PFSK-1 (cell line): Measurements from ENCODE around the gene EYA2.

Source experiments
- FOXP2 ChIP-seq: optimal IDR thresholded peaks from 2 replicates; pipeline ENCODE3; 2011; ENCODE audit warnings: borderline replicate concordance, control low read depth, inconsistent platforms; ENCODE audit not compliant: insufficient read depth; ENCODE audit errors: extremely low read length, extremely low read depth
- POLR2AphosphoS5 ChIP-seq: IDR thresholded peaks from 2 replicates; pipeline ENCODE4 v1.6.1; 2012; ENCODE audit warnings: low read depth, mild to moderate bottlenecking, control low read depth, low read length, moderate library complexity
- SIN3A ChIP-seq: IDR thresholded peaks from 2 replicates; pipeline ENCODE4 v1.6.1; 2012; ENCODE audit warnings: mild to moderate bottlenecking, low read length, moderate library complexity, borderline replicate concordance; ENCODE audit not compliant: insufficient read depth
- TAF1 ChIP-seq: IDR thresholded peaks from 2 replicates; pipeline ENCODE4 v1.6.1; 2012; ENCODE audit warnings: low read length, control low read depth, borderline replicate concordance; ENCODE audit not compliant: insufficient read depth
- TF ChIP-seq, protein P1 (sequence below), 2 experiments: IDR thresholded peaks; 2 replicates each; pipeline versions ENCODE4 v1.6.1 to v1.8.0; 2011 to 2012; ENCODE audit warnings: low read depth in 2 of 2, low read length in 2 of 2, control low read depth in 1 of 2, inconsistent platforms in 1 of 2, mild to moderate bottlenecking in 1 of 2, moderate library complexity in 1 of 2; ENCODE audit not compliant: insufficient read depth in 1 of 2

Gene EYA2

DNA sequence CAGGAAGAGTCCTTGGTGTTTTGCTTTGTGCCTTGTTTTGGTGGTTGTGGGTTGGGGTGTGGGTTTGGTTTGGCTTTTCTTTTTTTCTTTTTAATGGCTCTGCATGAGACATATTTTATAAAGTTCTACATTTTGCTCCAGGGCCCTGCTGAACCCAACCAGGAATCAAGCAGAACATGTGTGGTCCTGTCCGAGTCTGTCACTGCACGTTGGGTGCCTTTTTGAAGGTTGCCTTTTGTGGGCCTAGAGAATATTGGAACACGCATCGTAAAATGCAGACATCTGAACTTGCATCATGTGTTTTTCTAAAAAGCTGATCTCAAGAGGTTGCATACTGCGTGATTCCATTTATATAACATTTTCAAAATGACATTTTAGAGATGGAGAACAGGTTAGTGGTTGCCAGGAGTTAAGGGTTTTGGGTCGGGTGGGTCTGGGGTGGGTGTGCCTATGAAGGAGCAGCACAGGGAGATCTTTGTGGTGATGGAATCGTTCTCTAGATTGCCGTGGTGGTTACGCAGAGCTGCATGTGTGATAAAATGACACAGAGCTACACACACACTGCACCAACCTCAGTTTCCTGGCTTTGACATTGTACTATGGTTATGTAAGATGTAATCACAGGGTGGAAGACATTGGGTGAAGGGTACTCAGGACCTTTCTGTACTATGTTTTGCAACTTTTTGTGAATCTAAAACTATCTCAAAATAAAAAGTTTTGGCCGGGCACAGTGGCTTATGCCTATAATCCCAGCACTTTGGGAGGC, 80.2 kb downstream of the EYA2 start:
- TF ChIP-seq TAF1: no peak
- TF ChIP-seq FOXP2: no peak
- TF ChIP-seq, protein P1, sequence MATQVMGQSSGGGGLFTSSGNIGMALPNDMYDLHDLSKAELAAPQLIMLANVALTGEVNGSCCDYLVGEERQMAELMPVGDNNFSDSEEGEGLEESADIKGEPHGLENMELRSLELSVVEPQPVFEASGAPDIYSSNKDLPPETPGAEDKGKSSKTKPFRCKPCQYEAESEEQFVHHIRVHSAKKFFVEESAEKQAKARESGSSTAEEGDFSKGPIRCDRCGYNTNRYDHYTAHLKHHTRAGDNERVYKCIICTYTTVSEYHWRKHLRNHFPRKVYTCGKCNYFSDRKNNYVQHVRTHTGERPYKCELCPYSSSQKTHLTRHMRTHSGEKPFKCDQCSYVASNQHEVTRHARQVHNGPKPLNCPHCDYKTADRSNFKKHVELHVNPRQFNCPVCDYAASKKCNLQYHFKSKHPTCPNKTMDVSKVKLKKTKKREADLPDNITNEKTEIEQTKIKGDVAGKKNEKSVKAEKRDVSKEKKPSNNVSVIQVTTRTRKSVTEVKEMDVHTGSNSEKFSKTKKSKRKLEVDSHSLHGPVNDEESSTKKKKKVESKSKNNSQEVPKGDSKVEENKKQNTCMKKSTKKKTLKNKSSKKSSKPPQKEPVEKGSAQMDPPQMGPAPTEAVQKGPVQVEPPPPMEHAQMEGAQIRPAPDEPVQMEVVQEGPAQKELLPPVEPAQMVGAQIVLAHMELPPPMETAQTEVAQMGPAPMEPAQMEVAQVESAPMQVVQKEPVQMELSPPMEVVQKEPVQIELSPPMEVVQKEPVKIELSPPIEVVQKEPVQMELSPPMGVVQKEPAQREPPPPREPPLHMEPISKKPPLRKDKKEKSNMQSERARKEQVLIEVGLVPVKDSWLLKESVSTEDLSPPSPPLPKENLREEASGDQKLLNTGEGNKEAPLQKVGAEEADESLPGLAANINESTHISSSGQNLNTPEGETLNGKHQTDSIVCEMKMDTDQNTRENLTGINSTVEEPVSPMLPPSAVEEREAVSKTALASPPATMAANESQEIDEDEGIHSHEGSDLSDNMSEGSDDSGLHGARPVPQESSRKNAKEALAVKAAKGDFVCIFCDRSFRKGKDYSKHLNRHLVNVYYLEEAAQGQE (IDR thresholded peaks at IDR 0.05; ENCODE audit: insufficient read depth in 1 of 2, low read depth in 2 of 2, low read length in 2 of 2): no peak
- TF ChIP-seq SIN3A: no peak
- no peak for TF ChIP-seq POLR2AphosphoS5

- no peak for TF ChIP-seq POLR2AphosphoS5
- TF ChIP-seq, protein P1 (IDR thresholded peaks at IDR 0.05; ENCODE audit: insufficient read depth in 1 of 2, low read depth in 2 of 2, low read length in 2 of 2): no peak
- TF ChIP-seq FOXP2: no peak
- no peak for TF ChIP-seq TAF1
- no peak for TF ChIP-seq SIN3A
Measured at GRCh38 chr20:46975976-46976375, 81.3 kb downstream of the EYA2 start.

GRCh38 chr20:46977204-46977603, 82.6 kb downstream of the EYA2 start:
- TF ChIP-seq POLR2AphosphoS5 (no peak), SIN3A (no peak), FOXP2 (no peak), TAF1 (no peak)

- TF ChIP-seq FOXP2 (no peak), SIN3A (no peak)
- TF ChIP-seq, protein P1 (IDR thresholded peaks at IDR 0.05; ENCODE audit: insufficient read depth in 1 of 2, low read depth in 2 of 2, low read length in 2 of 2): no peak
Measured at GRCh38 chr20:46977909-46978588, 83.4 kb downstream of the EYA2 start.

DNA sequence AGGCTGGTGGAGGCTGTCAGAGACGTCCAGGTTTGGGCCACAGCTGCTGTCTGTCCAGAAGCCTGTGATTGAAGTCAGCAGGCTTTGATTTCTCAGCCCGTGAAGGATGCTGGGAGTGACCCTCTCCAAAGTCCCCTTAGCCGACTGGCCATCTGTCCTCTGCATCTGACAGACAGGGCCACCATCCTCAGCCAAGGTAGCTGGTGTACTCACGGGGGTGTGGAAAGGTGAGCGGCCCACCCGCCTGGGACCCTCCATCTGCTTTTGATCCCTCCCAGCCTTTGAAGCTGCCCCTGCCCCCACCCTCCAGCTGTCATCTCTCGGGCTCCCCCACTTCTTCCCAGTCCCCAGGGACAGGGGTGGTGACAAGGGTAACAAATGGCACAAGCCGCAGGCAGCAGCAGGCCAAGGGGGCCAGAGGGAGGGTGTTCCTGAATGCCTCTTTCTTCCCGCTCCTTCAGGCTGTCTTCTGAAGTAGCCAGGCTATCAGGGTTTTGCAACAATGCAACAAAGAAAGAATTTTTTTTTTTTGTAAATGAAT, 84.4 kb downstream of the EYA2 start:
- TF ChIP-seq TAF1 (no peak), FOXP2 (no peak), SIN3A (no peak), POLR2AphosphoS5 (no peak)
